Measurements from ENCODE around the gene ZG16. TPM values are rescaled to one million over a fixed set of nuclear protein-coding genes. Genes with fewer than 3 reads are reported as not detected.
A peak's percentile ranks its signal among the peaks of the same experiment; 100 is the strongest.

Gene ZG16
- total RNA-seq, 1 donor from 2014 or later, result not detected

- peak; percentile 44 for DNase-seq
These were observed 47.3 kb downstream of the ZG16 start for GRCh38 chr16:29825145-29826044.

GRCh38 chr16:29826342-29826695 is 48.3 kb downstream of the ZG16 start:
- DNase-seq, result no peak

DNA sequence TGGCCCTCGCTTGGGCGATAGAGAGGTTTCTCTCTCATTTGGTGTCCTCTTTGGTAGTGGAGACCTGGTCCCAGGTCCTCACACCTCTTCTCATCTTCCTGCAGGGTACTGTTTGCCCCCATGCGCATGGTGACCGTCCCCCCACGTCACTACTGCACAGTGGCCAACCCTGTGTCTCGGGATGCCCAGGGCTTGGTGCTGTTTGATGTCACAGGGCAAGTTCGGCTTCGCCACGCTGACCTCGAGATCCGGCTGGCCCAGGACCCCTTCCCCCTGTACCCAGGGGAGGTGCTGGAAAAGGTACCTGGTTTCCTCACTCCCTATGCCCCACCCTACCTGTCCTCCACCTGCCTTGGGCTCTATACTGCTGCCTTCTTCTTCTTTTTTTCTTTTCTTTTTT is 52.7 kb downstream of the ZG16 start:
- no peak for DNase-seq

DNA sequence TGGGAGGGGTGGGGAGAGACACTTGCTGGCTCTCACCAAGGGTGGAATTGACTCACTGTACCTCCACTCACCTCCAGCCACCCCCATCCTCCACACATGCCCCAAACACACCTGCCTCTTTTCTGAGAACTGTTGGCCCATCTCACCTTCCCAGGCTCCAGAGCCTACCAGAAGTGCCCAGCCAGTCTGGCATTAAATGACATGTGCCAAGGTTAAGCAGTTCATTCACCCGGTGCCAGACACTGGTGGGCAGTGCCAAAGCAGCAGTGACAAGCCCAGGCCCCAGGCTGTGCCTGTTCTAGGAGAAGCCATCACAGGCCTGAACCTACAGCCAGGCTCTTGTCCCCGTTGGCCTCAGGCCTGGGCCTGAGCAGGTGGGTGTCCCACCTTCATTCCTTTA is 53.4 kb downstream of the ZG16 start:
- DNase-seq, result no peak

Small RNA genes within 50 kb of the gene (small RNA-seq; reads per million reads assigned to genes)
- not detected for gene AC009133.6 (ENCODE audit: low replicate concordance)
- not detected for gene AC120114.4 (ENCODE audit: low replicate concordance)

Other genes with a start within 250 kb of the ZG16 start
- gene SPN, start 115.0 kb upstream of the ZG16 start, total RNA-seq, result 0.62 TPM
- 24.9 TPM for gene QPRT, start 99.1 kb upstream of the ZG16 start, total RNA-seq
- 0.72 TPM for gene C16orf54, start 32.3 kb upstream of the ZG16 start, total RNA-seq
- gene KIF22, start 12.5 kb downstream of the ZG16 start, total RNA-seq, result 43.0 TPM
- 109 TPM for gene MAZ, start 28.3 kb downstream of the ZG16 start, total RNA-seq
- 3.0 TPM for gene PRRT2, start 33.9 kb downstream of the ZG16 start, total RNA-seq
- 25.5 TPM for gene PAGR1, start 37.9 kb downstream of the ZG16 start, total RNA-seq
- gene MVP, start 42.2 kb downstream of the ZG16 start, total RNA-seq, result 54.0 TPM
- gene CDIPT, start 85.0 kb downstream of the ZG16 start, total RNA-seq, result 47.5 TPM
- 4.7 TPM for gene SEZ6L2, start 121.3 kb downstream of the ZG16 start, total RNA-seq
- gene ASPHD1, start 122.2 kb downstream of the ZG16 start, total RNA-seq, result 1.6 TPM
- 8.7 TPM for gene KCTD13, start 148.0 kb downstream of the ZG16 start, total RNA-seq
- gene TMEM219, start 183.8 kb downstream of the ZG16 start, total RNA-seq, result 28.2 TPM
- 37.7 TPM for gene TAOK2, start 195.6 kb downstream of the ZG16 start, total RNA-seq
- 13.1 TPM for gene HIRIP3, start 217.4 kb downstream of the ZG16 start, total RNA-seq
- 38.1 TPM for gene INO80E, start 218.0 kb downstream of the ZG16 start, total RNA-seq
- gene DOC2A, start 232.8 kb downstream of the ZG16 start, total RNA-seq, result 1.0 TPM
- not detected for gene C16orf92, start 244.9 kb downstream of the ZG16 start, total RNA-seq

Data from tongue (tissue), 3 donors.